Brain (organoid and tissue), 1 donor: ENCODE data around the gene DEFB128. TPM values are rescaled to one million over a fixed set of nuclear protein-coding genes. Genes with fewer than 3 reads are reported as not detected.

Source experiments
- polyA plus RNA-seq: library from polyadenylated mRNA; stranded (reverse); fragments of 350-450 nt; fragmentation: Illumina TruSeq; extraction: RNeasy Lipid Tissue Mini Kit (QIAGEN cat#74804); gene quantifications from one replicate; pipeline ENCODE4 v1.2.3, GENCODE V29; 2015; ENCODE audit warnings: low read depth, low replicate concordance; ENCODE audit not compliant: insufficient read depth

Gene DEFB128
- polyA plus RNA-seq, 1 donor from 2014 or later = not detected

Other genes with a start within 250 kb of the DEFB128 start
- not detected for gene DEFB125, start 102.0 kb downstream of the DEFB128 start, polyA plus RNA-seq
- gene DEFB126, start 47.1 kb downstream of the DEFB128 start, polyA plus RNA-seq = not detected
- not detected for gene DEFB127, start 32.3 kb downstream of the DEFB128 start, polyA plus RNA-seq
- gene DEFB129, start 37.5 kb upstream of the DEFB128 start, polyA plus RNA-seq = not detected
- not detected for gene DEFB132, start 68.0 kb upstream of the DEFB128 start, polyA plus RNA-seq
- gene C20orf96, start 101.0 kb upstream of the DEFB128 start, polyA plus RNA-seq = 17.3 TPM
- gene ZCCHC3, start 107.9 kb upstream of the DEFB128 start, polyA plus RNA-seq = 19.7 TPM
- 38.3 TPM for gene SOX12, start 135.8 kb upstream of the DEFB128 start, polyA plus RNA-seq
- 185 TPM for gene NRSN2, start 157.4 kb upstream of the DEFB128 start, polyA plus RNA-seq
- 28.7 TPM for gene TRIB3, start 191.0 kb upstream of the DEFB128 start, polyA plus RNA-seq
- gene RBCK1, start 218.6 kb upstream of the DEFB128 start, polyA plus RNA-seq = 63.0 TPM